ENCODE measurements around the gene POLD4. TPM values are rescaled to one million over a fixed set of nuclear protein-coding genes. Genes with fewer than 3 reads are reported as not detected.

POLD4 gene
- total and polyA plus RNA-seq, 12 donors = 13.0 to 166 (median 95.6) TPM

- no peak for TF ChIP-seq CTCF (IDR thresholded peaks at IDR 0.05)
- TF ChIP-seq POLR2A (IDR thresholded peaks at IDR 0.05) = no peak
- Histone ChIP-seq H3K4me1 (replicated peaks in 1 of 2) (peaks cover 24 to 31% of the 10 kb centered on the region in 2 donors), H3K9me3 (replicated peaks in 1 of 3) (no peaks in the 10 kb centered on the region), H3K4me3 (no peak overlapping the region), H3K27ac (no peak overlapping the region), H3K36me3 (replicated peaks in 1 of 2) (peaks cover 0 to 17% of the 10 kb centered on the region in 2 donors), H3K27me3 (no peaks in the 10 kb centered on the region)
- intact Hi-C loops (cut with DNase I) = no loop called here
- peak in 1 of 7 donors; percentile 66 for DNase-seq
- WGBS, 4 donors = 91 to 94% (median 92%) methylated on average over 12 to 18 of the region's 18 CpGs
Observed at GRCh38 chr11:67393437-67393836, 40.1 kb upstream of the POLD4 start.

DNA sequence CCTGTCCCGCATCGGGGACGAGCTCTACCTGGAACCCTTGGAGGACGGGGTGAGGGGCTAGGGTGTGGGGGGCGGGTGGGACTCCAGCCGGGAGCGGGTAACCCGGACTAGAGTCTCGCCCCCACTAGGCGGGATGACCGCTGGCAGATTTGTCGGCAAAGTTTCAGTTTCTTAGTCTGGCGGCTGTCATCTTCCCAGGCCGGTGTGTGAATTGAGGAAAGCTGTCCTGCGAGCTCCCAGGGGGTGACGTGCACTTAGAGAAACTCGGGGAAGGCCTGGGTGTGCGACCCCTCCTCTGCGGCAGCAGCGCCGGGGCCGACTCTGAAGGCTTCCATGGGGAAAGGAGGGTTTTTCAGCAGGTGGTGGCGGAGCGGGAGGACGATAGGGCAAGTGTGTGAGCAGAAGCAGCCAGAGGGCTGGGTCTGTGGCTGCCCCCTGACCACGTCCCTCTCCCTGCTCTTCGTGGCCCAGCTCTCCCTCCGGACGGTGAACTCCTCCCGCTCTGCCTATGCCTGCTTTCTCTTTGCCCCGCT lies 38.9 kb upstream of the POLD4 start:
- H3K9me3 ChIP-seq (replicated peaks in 1 of 3) = no peaks in the 10 kb centered on the region
- peak overlapping the region; percentile 51 to 94 (median 74) for H3K4me3 ChIP-seq
- peaks cover 17 to 19% of the 10 kb centered on the region in 2 donors for H3K4me1 ChIP-seq (replicated peaks in 1 of 2)
- TF ChIP-seq CTCF (IDR thresholded peaks at IDR 0.05) = no peak
- H3K36me3 ChIP-seq (replicated peaks in 1 of 2) = peaks cover 0 to 5% of the 10 kb centered on the region in 2 donors
- H3K27me3 ChIP-seq = no peaks in the 10 kb centered on the region
- H3K27ac ChIP-seq = peak overlapping the region in 4 of 5 donors; percentile 67 to 92 (median 79)
- intact Hi-C loops (cut with DNase I) = no loop called here
- DNase-seq = peak in 1 of 7 donors; percentile 67
- WGBS, 4 donors = 7 to 17% (median 11%) methylated on average over 8 to 31 of the region's 31 CpGs

GRCh38 chr11:67391304-67392182 lies 38.2 kb upstream of the POLD4 start, which contains the start of gene RAD9A:
Gene RAD9A (plus strand): TSS chr11:67391986. CDS start chr11:67392045, 59 bp downstream.
- peak; percentile 36 to 76 for TF ChIP-seq POLR2A (IDR thresholded peaks at IDR 0.05)
- TF ChIP-seq CTCF (IDR thresholded peaks at IDR 0.05) = peak in 1 of 6 experiments; percentile 17
- peak within 1 kb of the TSS in 4 of 5 donors; percentile 68 to 92 (median 79) for H3K27ac ChIP-seq
- DNase-seq = peak; percentile 95 to 98 (median 97)
- no peaks in the 10 kb centered on the region for H3K9me3 ChIP-seq (replicated peaks in 1 of 3)
- H3K4me1 ChIP-seq (replicated peaks in 1 of 2) = peaks cover 14 to 17% of the 10 kb centered on the region in 2 donors
- no peaks in the 10 kb centered on the region for H3K27me3 ChIP-seq
- peak within 1 kb of the TSS; percentile 58 to 94 (median 74) for H3K4me3 ChIP-seq
- intact Hi-C loops (cut with DNase I) = no loop called here
- WGBS, 4 donors = 0% methylated on average over 20 to 75 of the region's 75 CpGs
- peaks cover 0 to 4% of the 10 kb centered on the region in 2 donors for H3K36me3 ChIP-seq (replicated peaks in 1 of 2)

DNA sequence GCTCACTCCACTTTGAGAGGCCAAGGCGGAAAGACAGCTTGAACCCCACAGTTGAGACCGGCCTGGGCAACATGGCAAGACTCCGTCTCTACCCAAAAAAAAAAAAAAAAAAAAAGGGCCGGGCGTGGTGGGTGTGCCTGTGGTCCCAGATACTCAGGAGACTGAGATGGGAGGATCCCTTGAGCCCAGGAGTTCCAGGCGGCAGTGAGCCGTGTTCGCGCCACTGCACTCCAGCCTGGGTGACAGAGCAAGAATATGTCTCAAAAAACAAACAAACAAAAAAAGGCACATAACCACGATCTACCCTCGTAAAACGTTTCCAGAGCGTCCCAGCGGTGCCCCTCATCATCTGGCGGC lies 37.6 kb upstream of the POLD4 start:
- H3K9me3 ChIP-seq (replicated peaks in 1 of 3) = no peaks in the 10 kb centered on the region
- TF ChIP-seq CTCF (IDR thresholded peaks at IDR 0.05) (no peak), POLR2A (IDR thresholded peaks at IDR 0.05) (no peak)
- H3K27me3 ChIP-seq = no peaks in the 10 kb centered on the region
- peak overlapping the region in 4 of 5 donors; percentile 68 to 92 (median 79) for H3K27ac ChIP-seq
- peaks cover 0 to 3% of the 10 kb centered on the region in 2 donors for H3K36me3 ChIP-seq (replicated peaks in 1 of 2)
- peak overlapping the region; percentile 0 to 94 (median 70) for H3K4me3 ChIP-seq
- H3K4me1 ChIP-seq (replicated peaks in 1 of 2) = peaks cover 14 to 17% of the 10 kb centered on the region in 2 donors
- WGBS, 4 donors = 12 to 17% (median 13%) methylated on average over 13 to 15 of the region's 15 CpGs
- no peak for DNase-seq
- intact Hi-C loops (cut with DNase I) = no loop called here
